H1 (cell line): ENCODE results near the gene DYNC2H1. TPM values are rescaled to one million over a fixed set of nuclear protein-coding genes. Genes with fewer than 3 reads are reported as not detected.

Experiments
- CTCF ChIA-PET: fragments of 300-600 bp; sonication (Branson Sonifier 250); formaldehyde crosslinking; loops from one replicate; lab custom pipeline; 2021; ENCODE audit not compliant: partially characterized antibody; lab: Charles Lee
- POLR2A ChIA-PET: fragments of 300-600 bp; sonication (Branson Sonifier 250); formaldehyde crosslinking; loops from one replicate; lab custom pipeline; 2021; ENCODE audit warnings: inconsistent platforms; ENCODE audit not compliant: partially characterized antibody; lab: Charles Lee
- DNase-seq, 2 experiments: peaks; one replicate each; pipeline versions ENCODE4 v3.0.0 to v3.0.0-alpha.2; 2010 to 2022; ENCODE audit warnings: low spot score in 2 of 2, low read depth in 1 of 2, mixed read lengths in 1 of 2
- FAIRE-seq: peaks from 2 replicates; lab custom pipeline; 2011; peaks lifted over from hg19 to GRCh38; lab: Jason Lieb, UNC
- H2AFZ ChIP-seq: 2 replicates; pipeline ENCODE4 v1.8.1; 2012; ENCODE audit warnings: low read length, inconsistent platforms
- H2AK5ac ChIP-seq: 2 replicates; pipeline ENCODE4 v1.6.1; 2013; ENCODE audit warnings: low read depth, low read length
- H2BK120ac ChIP-seq: replicated peaks from 2 replicates; pipeline ENCODE3; 2013; ENCODE audit warnings: low read depth, low read length, inconsistent platforms
- H2BK12ac ChIP-seq: 2 replicates; pipeline ENCODE4 v1.6.1; 2013; ENCODE audit warnings: low read depth, low read length
- H2BK15ac ChIP-seq: 2 replicates; pipeline ENCODE4 v1.6.1; 2013; ENCODE audit warnings: low read length
- H2BK20ac ChIP-seq: 2 replicates; pipeline ENCODE4 v1.6.1; 2013; ENCODE audit warnings: low read length
- H2BK5ac ChIP-seq: 2 replicates; pipeline ENCODE4 v1.6.1; 2013; ENCODE audit warnings: low read depth, low read length
- H3K14ac ChIP-seq: 2 replicates; pipeline ENCODE4 v1.6.1; 2013; ENCODE audit warnings: inconsistent platforms; ENCODE audit not compliant: insufficient read length
- H3K18ac ChIP-seq: 2 replicates; pipeline ENCODE4 v1.6.1; 2013; ENCODE audit warnings: low read length; ENCODE audit errors: extremely low read depth
- H3K23ac ChIP-seq: 2 replicates; pipeline ENCODE4 v1.6.1; 2013; ENCODE audit warnings: inconsistent platforms; ENCODE audit not compliant: insufficient read length
- H3K23me2 ChIP-seq: 2 replicates; pipeline ENCODE4 v1.6.1; 2013; ENCODE audit warnings: low read depth, low read length
- H3K27ac ChIP-seq: 2 replicates; pipeline ENCODE4 v1.6.1; 2011; ENCODE audit warnings: low read depth, low read length, inconsistent platforms
- H3K27me3 ChIP-seq, 4 experiments: replicated peaks in 1 of 4; 1 replicate in 1 of 4; 2 replicates in 3 of 4; pipeline versions ENCODE4 v1.6.1 to v1.8.1; 2011 to 2013; ENCODE audit warnings: low read length in 3 of 4, mild to moderate bottlenecking in 3 of 4, inconsistent platforms in 2 of 4, mixed read lengths in 2 of 4, moderate library complexity in 1 of 4; ENCODE audit not compliant: control insufficient read depth in 3 of 4, insufficient read depth in 3 of 4; ENCODE audit errors: extremely low read depth in 1 of 4
- H3K36me3 ChIP-seq, 4 experiments: 2 replicates each; pipeline versions ENCODE4 v1.6.1 to v1.8.1; 2011 to 2013; ENCODE audit warnings: mild to moderate bottlenecking in 4 of 4, low read length in 3 of 4, moderate library complexity in 2 of 4, control low read depth in 1 of 4, inconsistent platforms in 1 of 4; ENCODE audit not compliant: insufficient read depth in 4 of 4, control insufficient read depth in 2 of 4
- H3K4ac ChIP-seq: replicated peaks from 2 replicates; pipeline ENCODE3; 2013; ENCODE audit warnings: low read length, low read depth, mixed read lengths, inconsistent platforms; ENCODE audit not compliant: insufficient read length
- H3K4me1 ChIP-seq, 4 experiments: replicated peaks in 1 of 4; 1 replicate in 1 of 4; 2 replicates in 3 of 4; pipeline versions ENCODE4 v1.6.1 to v1.8.1; 2011 to 2013; ENCODE audit warnings: low read length in 3 of 4, inconsistent platforms in 2 of 4, mixed read lengths in 1 of 4; ENCODE audit not compliant: insufficient read depth in 4 of 4, control insufficient read depth in 3 of 4
- H3K4me2 ChIP-seq, 2 experiments: 2 replicates each; pipeline versions ENCODE4 v1.6.1 to v1.8.1; 2011 to 2013; ENCODE audit warnings: low read depth in 2 of 2, low read length in 2 of 2, control low read depth in 1 of 2, inconsistent platforms in 1 of 2, mild to moderate bottlenecking in 1 of 2; ENCODE audit not compliant: insufficient read depth in 1 of 2
- H3K4me3 ChIP-seq, 4 experiments: fragments of 200-600, 300-600 bp in 1 of 4; sonication (generic), shearing (Covaris generic), sonication (Bioruptor Twin) in 1 of 4; 2 replicates each; pipeline versions ENCODE4 v1.5.1 to v1.8.1; 2011 to 2016; ENCODE audit warnings: low read length in 4 of 4, low read depth in 3 of 4, control low read depth in 2 of 4, inconsistent platforms in 2 of 4, mild to moderate bottlenecking in 2 of 4, mixed read lengths in 1 of 4, moderate library complexity in 1 of 4; ENCODE audit not compliant: insufficient read depth in 2 of 4; ENCODE audit errors: extremely low read depth in 1 of 4
- H3K56ac ChIP-seq: replicated peaks from 2 replicates; pipeline ENCODE3; 2013; ENCODE audit warnings: low read depth, mild to moderate bottlenecking, mixed read lengths, low read length, inconsistent platforms; ENCODE audit not compliant: insufficient read length
- H3K79me1 ChIP-seq: 2 replicates; pipeline ENCODE4 v1.6.1; 2013; ENCODE audit warnings: low read depth, low read length, control low read depth
- H3K79me2 ChIP-seq, 2 experiments: 2 replicates each; pipeline versions ENCODE4 v1.6.1 to v1.8.1; 2012 to 2013; ENCODE audit warnings: low read length in 2 of 2, mild to moderate bottlenecking in 2 of 2, inconsistent platforms in 1 of 2; ENCODE audit not compliant: insufficient read depth in 2 of 2, control insufficient read depth in 1 of 2
- H3K9ac ChIP-seq, 4 experiments: replicated peaks in 1 of 4; 1 replicate in 1 of 4; 2 replicates in 3 of 4; pipeline versions ENCODE4 v1.6.1 to v1.8.1; 2011 to 2013; ENCODE audit warnings: low read depth in 3 of 4, low read length in 3 of 4, control low read depth in 2 of 4, mild to moderate bottlenecking in 2 of 4, moderate library complexity in 2 of 4, inconsistent platforms in 1 of 4; ENCODE audit errors: extremely low read depth in 1 of 4
- H3K9me3 ChIP-seq, 2 experiments: 2 replicates each; pipeline versions ENCODE4 v1.6.1 to v1.8.1; 2012 to 2013; ENCODE audit warnings: mild to moderate bottlenecking in 2 of 2, moderate library complexity in 2 of 2, control low read depth in 1 of 2, inconsistent platforms in 1 of 2, low read depth in 1 of 2, low read length in 1 of 2, mixed read lengths in 1 of 2; ENCODE audit not compliant: insufficient read depth in 2 of 2
- H4K20me1 ChIP-seq, 2 experiments: replicated peaks in 1 of 2; 2 replicates each; pipeline versions ENCODE3 to v1.8.1; 2011 to 2013; ENCODE audit warnings: inconsistent platforms in 2 of 2, low read length in 2 of 2, mild to moderate bottlenecking in 1 of 2; ENCODE audit not compliant: insufficient read depth in 2 of 2, control insufficient read depth in 1 of 2
- H4K5ac ChIP-seq: 2 replicates; pipeline ENCODE4 v1.6.1; 2013; ENCODE audit warnings: low read length, low read depth, mixed read lengths, inconsistent platforms; ENCODE audit not compliant: insufficient read length
- H4K8ac ChIP-seq: 2 replicates; pipeline ENCODE4 v1.8.0; 2013; ENCODE audit warnings: mild to moderate bottlenecking, moderate library complexity, low read length, inconsistent platforms; ENCODE audit not compliant: insufficient read depth; ENCODE audit errors: extremely low read depth
- H4K91ac ChIP-seq: replicated peaks from 2 replicates; pipeline ENCODE3; 2013; ENCODE audit warnings: low read length, mixed read lengths, inconsistent platforms; ENCODE audit not compliant: insufficient read length
- ASH2L ChIP-seq: fragments of 200-600, 300-600 bp; sonication (generic); IDR thresholded peaks from one replicate; pipeline ENCODE4 v1.7.1; 2017; ENCODE audit warnings: low read length
- BACH1 ChIP-seq: IDR thresholded peaks from 2 replicates; pipeline ENCODE4 v1.6.1; 2012; ENCODE audit warnings: low read length, improper control_type of control experiment
- CREB1 ChIP-seq: IDR thresholded peaks from 2 replicates; pipeline ENCODE4 v1.6.1; 2012; ENCODE audit warnings: inconsistent platforms
- E2F6 ChIP-seq: IDR thresholded peaks from 2 replicates; pipeline ENCODE4 v1.6.1; 2012; ENCODE audit warnings: inconsistent platforms
- GTF2F1 ChIP-seq: IDR thresholded peaks from 2 replicates; pipeline ENCODE4 v1.6.1; 2012; ENCODE audit warnings: low read depth, low read length, improper control_type of control experiment, borderline replicate concordance
- JUN ChIP-seq: IDR thresholded peaks from 2 replicates; pipeline ENCODE4 v1.6.1; 2011; ENCODE audit warnings: low read depth, mild to moderate bottlenecking, improper control_type of control experiment, low read length
- MAX ChIP-seq: IDR thresholded peaks from 2 replicates; pipeline ENCODE4 v1.6.1; 2012; ENCODE audit warnings: inconsistent platforms
- POLR2A ChIP-seq, 2 experiments: IDR thresholded peaks; 1 replicate in 1 of 2; 2 replicates in 1 of 2; pipeline ENCODE4 v1.6.1; 2011; ENCODE audit warnings: low read depth in 2 of 2, low read length in 2 of 2, mild to moderate bottlenecking in 2 of 2; ENCODE audit errors: control extremely low read depth in 1 of 2
- RFX5 ChIP-seq: IDR thresholded peaks from 2 replicates; pipeline ENCODE4 v1.6.1; 2011; ENCODE audit warnings: low read depth, low read length, improper control_type of control experiment, borderline replicate concordance
- RXRA ChIP-seq: IDR thresholded peaks from 2 replicates; pipeline ENCODE4 v1.6.1; 2011; ENCODE audit warnings: low read depth, mild to moderate bottlenecking, low read length, moderate library complexity; ENCODE audit not compliant: insufficient read depth
- SIX5 ChIP-seq: IDR thresholded peaks from 2 replicates; pipeline ENCODE4 v1.6.1; 2011; ENCODE audit warnings: mild to moderate bottlenecking, low read depth, low read length
- SP4 ChIP-seq: IDR thresholded peaks from 2 replicates; pipeline ENCODE4 v1.6.1; 2012; ENCODE audit warnings: low read length, inconsistent platforms
- SUZ12 ChIP-seq: fragments of 200-600 bp; sonication (generic); IDR thresholded peaks from 2 replicates; pipeline ENCODE4 v1.6.1; 2012; ENCODE audit warnings: mild to moderate bottlenecking, inconsistent platforms, low read length, moderate library complexity, mixed read lengths
- TAF1 ChIP-seq: IDR thresholded peaks from 2 replicates; pipeline ENCODE4 v1.6.1; 2011; ENCODE audit warnings: mild to moderate bottlenecking, low read depth, low read length
- WGBS, 2 experiments: shearing (Covaris generic) in 1 of 2; methylation state at CpG; one replicate each; pipeline versions ENCODE4 v1.1.6 to v1.1.7; 2013 to 2015; ENCODE audit warnings: low lambda C conversion rate in 2 of 2, mixed read lengths in 2 of 2, inconsistent platforms in 1 of 2, low coverage in 1 of 2, missing lambda C conversion rate in 1 of 2; ENCODE audit not compliant: insufficient replicate concordance in 2 of 2, insufficient coverage in 1 of 2, insufficient read length in 1 of 2; ENCODE audit errors: extremely low coverage in 1 of 2, missing lambda C conversion rate in 1 of 2; 5-methylcytosine and 5-hydroxymethylcytosine counted together
- polyA plus RNA-seq, 7 experiments: library from polyadenylated mRNA; depleted of rRNA in 3 of 7; stranded (reverse) in 5 of 7; unstranded in 2 of 7; fragments of >200 nt in 5 of 7; fragments of 200-250 nt in 2 of 7; gene quantifications; 1 replicate in 5 of 7; 2 replicates in 1 of 7; 4 replicates in 1 of 7; pipeline versions ENCODE4 v1.2.1 to v1.2.3, GENCODE V29; 2011 to 2013; ENCODE audit warnings: missing spikeins in 2 of 7, mixed read lengths in 2 of 7
- total RNA-seq: library from RNA; stranded (reverse); fragmentation: NEBNext Ultra II Directional; extraction: Animal tissue kit (Norgen Biotek cat#: 25700); gene quantifications from 2 replicates; pipeline ENCODE4 v1.2.1, GENCODE V29; 2021

DYNC2H1 gene
- total and polyA plus RNA-seq, 2 of the 8 experiments (the other 6 are each of a cell fraction or from before 2014, with no cell fraction given) = 6.2 to 12.0 TPM

GRCh38 chr11:103266167-103266831 lies 157.1 kb downstream of the DYNC2H1 start:
- Histone ChIP-seq H3K79me2 (no peaks in the 10 kb centered on the region), H3K18ac (no peak overlapping the region), H3K56ac (no peak overlapping the region), H3K36me3 (no peaks in the 10 kb centered on the region), H4K20me1 (no peaks in the 10 kb centered on the region), H3K79me1 (no peaks in the 10 kb centered on the region), H4K91ac (peak overlapping the region; percentile 5), H3K4me2 (no peak overlapping the region), H3K23ac (no peak overlapping the region), H2BK15ac (no peak overlapping the region), H3K4ac (no peak overlapping the region), H3K4me1 (peaks cover 0 to 7% (median 0%) of the 10 kb centered on the region in 4 experiments; a peak in 1 of 7 replicates), H3K27me3 (no peaks in the 10 kb centered on the region), H4K5ac (no peak overlapping the region), H4K8ac (no peak overlapping the region), H3K9ac (no peak overlapping the region), H3K23me2 (no peaks in the 10 kb centered on the region), H2BK20ac (no peak overlapping the region), H2BK120ac (no peak overlapping the region), H3K14ac (no peak overlapping the region), H2AFZ (no peak overlapping the region), H2BK12ac (no peak overlapping the region), H3K27ac (no peak overlapping the region), H3K9me3 (no peaks in the 10 kb centered on the region), H2AK5ac (no peak overlapping the region), H2BK5ac (no peak overlapping the region), H3K4me3 (no peak overlapping the region)
- ChIA-PET CTCF (interaction anchor here (1.3 to 2.8 kb wide), 3 partner anchors 9 to 334 kb away, joined by 3 to 12 read pairs (median 3); no protein-coding TSS in a partner anchor), POLR2A (no interaction called here)
- FAIRE-seq (no peak), DNase-seq (no peak)
- WGBS, 2 experiments = 87% methylated on average over 8 of the region's 9 CpGs; no CpG with 5 or more reads in 1 of the 2 experiments
- TF ChIP-seq E2F6 (no peak), TAF1 (no peak), ASH2L (no peak), GTF2F1 (no peak), SP4 (no peak), CREB1 (no peak), BACH1 (no peak), RFX5 (no peak), POLR2A (IDR thresholded peaks at IDR 0.05; ENCODE audit: control extremely low read depth in 1 of 2, low read depth in 2 of 2, low read length in 2 of 2) (no peak), RXRA (no peak), SIX5 (no peak), JUN (no peak), SUZ12 (no peak), MAX (no peak)
